NCI-H2107 (cell line): ENCODE measurements around the gene GABBR2.
"Not testable (repeated sequence)": the region's sequence is repeated elsewhere in the genome, so short reads cannot be mapped to it uniquely, and the experiment has no call there.

Experiments used
- DNase-seq: peaks from one replicate; lab custom pipeline; 2025; lab: John Stamatoyannopoulos, UW

GABBR2 gene

DNA sequence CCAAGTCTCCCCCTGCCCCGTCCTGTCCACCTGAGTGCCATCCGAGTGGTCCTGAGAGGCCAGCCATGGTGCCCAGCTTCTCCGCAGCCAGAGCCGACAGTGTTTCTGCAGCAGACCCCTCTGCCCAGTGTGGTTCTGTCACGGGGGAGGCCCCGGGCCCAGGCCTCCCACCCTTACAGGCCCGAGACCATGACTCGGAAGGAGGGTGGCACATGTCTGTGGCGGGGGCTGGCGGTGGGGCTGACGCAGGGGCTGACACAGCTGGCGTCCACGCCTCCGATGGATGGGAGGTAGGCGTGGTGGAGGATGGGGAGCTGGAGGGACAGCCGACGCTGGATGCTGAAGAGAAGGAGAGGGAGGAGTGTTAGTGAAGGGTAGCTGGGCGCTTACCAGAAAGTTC lies 418.3 kb downstream of the GABBR2 start:
- DNase-seq, result no peak

DNA sequence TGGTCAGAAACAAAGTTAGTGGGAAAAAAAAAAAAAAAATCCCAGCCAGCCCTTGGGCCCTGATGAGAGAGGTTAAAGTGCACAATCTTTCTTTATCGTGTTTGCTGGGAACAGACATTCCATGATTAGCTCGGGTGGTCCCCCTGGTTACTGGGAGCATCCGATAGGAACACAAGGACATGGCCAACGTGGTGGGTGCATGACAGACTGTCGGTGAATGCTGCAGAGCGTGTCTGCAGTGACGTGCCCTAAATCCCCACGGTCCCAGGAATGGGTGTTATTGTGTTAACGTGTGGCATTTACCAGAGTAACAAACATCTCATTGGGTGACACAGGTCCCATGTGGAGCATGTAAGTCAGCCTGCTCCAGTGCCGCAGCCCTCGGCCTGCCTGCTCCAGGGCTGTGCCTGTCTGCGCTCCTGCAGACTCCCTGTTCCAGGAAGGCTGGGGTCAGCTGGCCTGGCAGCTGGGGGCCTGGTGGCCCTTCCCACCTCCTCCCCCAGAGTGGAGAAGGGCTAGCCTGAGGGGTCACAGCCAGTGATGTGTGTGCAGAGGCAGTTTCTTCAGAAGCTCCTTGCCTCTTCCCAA lies 419.0 kb downstream of the GABBR2 start:
- no peak for DNase-seq

- DNase-seq, result no peak
Measured at GRCh38 chr9:98288881-98289280, 419.9 kb downstream of the GABBR2 start.

DNA sequence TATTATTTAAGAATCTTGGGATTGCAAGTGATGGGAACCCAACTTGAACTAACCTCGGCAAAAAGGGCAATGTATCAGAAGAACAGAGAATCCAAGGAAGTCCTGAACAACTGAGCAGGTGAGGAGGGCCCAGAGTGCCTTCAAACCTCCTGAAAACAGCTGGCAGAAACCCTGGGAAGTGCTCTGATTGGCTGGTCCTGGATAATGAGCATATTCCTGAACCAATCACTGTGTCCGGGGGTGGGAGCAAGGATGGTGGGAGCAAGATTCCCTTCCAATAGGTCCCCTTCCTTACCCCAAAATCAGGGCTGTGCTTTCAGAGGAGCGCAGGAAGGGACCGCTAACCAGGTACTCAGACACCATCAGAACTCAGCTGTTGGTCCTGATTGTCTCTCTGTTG lies 421.4 kb downstream of the GABBR2 start:
- no peak for DNase-seq

DNA sequence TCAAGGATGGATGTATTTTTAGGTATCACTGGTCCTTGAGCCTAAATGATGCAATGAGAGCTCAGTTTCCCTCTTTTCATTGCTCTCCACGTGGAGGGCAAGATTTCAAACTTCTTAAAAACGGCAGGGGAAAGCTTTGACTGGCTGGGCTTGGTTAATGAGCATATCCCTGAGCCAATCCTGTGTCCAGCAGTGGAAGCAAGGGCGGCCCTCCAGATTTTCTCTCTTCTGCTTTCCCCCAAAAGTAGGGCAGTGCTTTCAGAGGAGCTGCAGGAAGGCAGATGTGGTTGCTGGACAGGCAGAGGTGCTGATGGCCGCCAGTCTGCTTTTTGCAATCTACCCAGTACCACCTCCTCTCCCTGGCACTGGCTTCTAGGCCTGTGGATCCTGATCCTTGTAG lies 423.3 kb downstream of the GABBR2 start:
- no peak for DNase-seq

DNA sequence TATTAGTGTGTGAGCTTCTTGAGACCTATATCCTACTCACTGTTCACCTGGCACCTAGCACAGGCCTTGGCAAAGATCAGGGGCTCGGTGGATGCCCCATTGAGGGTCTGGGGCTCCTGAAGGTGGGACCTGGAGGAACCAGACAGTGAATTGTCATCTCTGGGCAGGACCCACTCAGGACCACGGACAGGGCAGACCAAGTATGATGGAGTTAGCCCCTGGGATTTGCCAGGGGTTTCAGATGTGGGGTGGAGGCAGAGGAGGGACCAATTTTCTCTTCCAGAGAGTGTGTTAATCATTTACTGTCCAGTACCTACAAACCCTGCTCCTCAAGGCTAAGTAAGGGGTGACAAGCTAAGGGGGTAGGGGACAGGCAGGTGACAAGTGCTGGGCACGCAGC lies 424.0 kb downstream of the GABBR2 start:
- no peak for DNase-seq

DNA sequence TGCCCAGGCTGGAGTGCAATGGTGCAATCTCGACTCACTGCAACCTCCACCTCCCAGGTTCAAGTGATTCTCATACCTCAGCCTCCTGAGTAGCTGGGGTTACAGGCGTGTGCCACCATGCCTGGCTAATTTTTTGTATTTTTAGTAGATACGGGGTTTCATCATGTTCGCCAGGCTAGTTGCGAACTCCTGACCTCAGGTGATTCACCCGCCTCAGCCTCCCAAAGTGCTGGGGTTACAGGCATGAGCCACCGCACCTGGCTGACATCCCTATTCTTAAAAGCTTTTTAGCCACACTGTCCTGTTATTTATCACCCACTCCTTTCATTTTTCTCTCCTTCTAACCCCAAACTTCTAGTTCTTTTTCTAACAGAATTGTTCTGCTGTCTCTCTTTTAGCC lies 425.6 kb downstream of the GABBR2 start:
- not testable (repeated sequence) for DNase-seq

GRCh38 chr9:98281281-98281680 lies 427.5 kb downstream of the GABBR2 start:
- DNase-seq, result no peak

- no peak for DNase-seq
Measured at GRCh38 chr9:98280574-98280973, 428.2 kb downstream of the GABBR2 start.

GRCh38 chr9:98280162-98280561 lies 428.6 kb downstream of the GABBR2 start:
- DNase-seq, result no peak

DNA sequence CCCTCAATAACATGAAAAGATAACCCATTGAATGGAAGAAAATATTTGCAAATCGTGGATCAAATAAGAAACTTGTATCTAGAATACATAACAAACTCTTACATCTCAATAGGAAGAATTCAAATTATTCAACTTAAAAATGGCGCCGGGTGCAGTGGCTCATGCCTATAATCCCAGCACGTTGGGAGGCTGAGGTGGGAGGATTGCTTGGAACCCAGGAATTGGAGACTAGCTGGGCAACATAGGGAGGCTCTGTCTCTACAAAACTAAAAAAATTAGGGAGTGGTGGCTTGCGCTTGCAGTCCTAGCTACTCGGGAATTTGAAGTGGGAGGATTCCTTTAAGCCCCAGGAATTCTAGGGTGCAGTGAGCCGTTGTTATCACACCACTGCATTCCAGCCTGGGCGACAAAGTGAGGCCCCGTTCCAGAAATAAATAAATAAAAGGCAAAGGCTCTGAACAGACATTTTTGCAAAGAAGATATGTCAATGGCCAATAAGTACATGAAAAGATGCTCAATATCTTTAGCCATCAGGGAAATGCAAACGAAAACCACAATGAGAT lies 431.7 kb downstream of the GABBR2 start:
- no peak for DNase-seq

DNA sequence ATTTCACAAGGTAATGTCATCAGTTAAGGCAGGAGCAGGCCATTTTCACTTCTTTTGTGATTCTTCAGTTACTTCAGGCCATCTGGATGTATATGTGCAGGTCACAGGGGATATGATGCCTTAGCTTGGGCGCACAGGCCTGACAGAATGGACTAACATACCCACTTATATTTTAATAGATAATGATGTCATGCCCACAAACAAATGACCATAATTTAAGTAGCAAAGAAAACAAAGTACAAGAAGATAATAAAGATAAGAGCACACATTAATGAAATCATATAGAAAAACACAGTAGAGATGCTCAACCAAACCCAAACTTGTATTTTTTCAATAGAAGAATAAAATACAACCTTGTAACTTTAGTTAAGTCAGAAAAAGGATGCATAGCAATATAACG lies 433.6 kb downstream of the GABBR2 start:
- DNase-seq, result no peak

DNA sequence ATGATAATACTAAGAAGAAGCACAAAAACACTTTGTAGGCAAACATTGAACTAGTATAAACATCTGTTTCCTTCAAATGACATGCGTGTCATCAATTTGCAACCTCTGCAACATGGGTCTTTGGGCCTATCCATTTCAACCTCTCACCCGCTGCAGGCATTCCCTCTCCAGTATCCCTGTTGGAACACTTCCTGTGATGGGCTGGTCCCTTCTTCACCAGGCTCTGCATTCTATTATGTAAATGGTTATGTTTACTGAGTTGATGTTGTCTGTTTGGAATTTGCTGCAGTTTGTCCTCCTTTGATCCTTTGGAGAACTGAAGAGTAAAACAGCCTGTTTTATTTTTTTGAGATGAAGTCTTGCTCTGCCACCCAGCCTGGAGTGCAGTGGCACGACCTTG lies 436.7 kb downstream of the GABBR2 start:
- DNase-seq, result no peak

GRCh38 chr9:98271479-98271878 lies 437.3 kb downstream of the GABBR2 start:
- no peak for DNase-seq

DNA sequence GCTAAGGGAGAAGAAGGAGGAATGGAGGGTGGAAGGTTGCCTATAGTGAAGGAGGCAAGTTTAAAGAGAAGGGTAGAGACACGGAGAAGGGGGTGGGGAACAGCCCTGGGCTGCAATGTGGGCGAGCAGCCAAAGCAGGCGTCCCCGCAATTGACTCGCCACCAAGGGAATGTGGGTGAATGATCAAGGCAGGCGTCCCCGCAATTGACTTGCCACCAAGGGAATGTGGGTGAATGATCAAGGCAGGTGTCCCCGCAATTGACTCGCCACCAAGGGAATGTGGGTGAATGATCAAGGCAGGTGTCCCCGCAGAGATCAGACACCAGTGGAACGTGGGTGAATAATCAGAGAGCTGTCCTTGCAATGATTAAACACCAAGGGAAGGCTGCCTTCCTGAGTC lies 438.5 kb downstream of the GABBR2 start:
- DNase-seq, result not testable (repeated sequence)

DNA sequence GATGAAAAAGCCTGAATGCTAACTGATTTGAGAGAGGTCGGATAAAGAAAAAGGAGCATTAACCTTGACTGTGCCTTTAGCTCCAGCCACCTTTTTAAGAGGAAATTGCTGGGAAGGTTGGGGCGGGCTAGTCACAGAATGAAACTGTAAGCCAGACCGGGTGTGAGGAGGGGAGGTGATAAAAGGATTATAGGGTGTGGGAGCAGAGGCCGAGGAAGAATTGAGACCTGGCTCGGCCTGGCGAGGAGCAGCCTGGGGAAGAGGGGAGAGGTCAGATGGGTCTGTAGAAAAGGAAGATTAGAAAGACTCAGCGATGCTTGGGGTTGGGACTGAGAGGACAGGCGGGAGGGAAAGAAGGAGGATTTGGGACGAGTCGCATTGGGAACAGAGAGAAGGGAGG lies 439.1 kb downstream of the GABBR2 start:
- DNase-seq, result not testable (repeated sequence)

DNA sequence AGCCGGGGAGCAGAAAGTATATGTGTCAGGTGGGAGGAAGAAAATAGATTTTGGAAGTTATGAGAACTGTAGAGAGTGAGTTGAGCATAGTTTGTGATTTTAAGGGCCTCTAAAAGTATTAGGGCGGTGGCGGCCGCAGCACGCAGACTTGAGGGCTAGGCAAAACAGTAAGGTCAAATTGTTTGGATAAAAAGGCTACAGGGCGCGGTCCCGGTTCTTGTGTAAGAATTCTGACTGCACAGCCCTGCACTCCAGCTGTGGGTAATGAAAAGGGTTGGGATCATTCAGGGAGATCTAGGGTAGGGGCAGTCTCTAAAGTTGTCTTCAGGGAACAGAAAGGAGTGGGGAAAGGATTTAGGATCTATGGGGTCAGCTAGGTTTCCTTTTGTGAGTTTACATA lies 441.2 kb downstream of the GABBR2 start:
- DNase-seq, result not testable (repeated sequence)

DNA sequence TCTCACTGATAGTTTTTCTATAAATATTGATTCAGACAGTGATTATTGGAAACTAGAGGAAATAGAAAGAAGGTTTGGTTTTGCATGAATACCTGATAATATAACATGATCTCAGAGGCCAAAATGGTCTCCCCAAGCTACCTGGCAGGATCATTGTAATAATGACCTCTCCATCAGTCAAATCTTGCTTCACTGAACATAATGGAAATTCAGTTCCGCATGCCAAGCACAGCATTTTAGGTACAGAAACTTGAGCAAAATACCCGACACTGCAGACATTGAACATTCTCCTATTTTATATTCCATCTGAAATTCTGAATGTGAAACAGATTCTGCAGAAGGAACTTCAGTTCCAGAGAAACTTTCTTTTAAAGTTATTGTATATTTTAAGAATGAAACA lies 444.2 kb downstream of the GABBR2 start:
- no peak for DNase-seq

GRCh38 chr9:98263482-98264357 lies 445.0 kb downstream of the GABBR2 start:
- DNase-seq, result peak; percentile 66

- DNase-seq, result no peak
Measured at GRCh38 chr9:98263080-98263479, 445.7 kb downstream of the GABBR2 start.

DNA sequence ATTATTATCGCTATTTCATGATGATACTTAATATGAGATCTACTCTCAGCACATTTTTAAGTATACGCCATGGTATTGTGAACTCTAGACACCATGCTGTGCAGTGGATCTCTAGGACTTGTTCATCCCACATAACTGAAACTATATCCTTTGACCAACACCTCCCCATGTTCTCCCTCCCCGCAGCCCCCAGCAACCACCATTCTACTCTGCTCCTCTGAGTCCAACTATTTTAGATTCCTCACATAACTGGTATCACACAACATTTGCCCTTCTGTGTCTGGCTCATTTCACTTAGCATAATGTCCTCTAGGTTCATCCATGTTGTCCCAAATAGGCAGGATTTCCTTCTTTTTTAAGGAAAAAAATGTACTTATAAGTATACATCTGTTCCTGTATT lies 446.7 kb downstream of the GABBR2 start:
- DNase-seq, result no peak

DNA sequence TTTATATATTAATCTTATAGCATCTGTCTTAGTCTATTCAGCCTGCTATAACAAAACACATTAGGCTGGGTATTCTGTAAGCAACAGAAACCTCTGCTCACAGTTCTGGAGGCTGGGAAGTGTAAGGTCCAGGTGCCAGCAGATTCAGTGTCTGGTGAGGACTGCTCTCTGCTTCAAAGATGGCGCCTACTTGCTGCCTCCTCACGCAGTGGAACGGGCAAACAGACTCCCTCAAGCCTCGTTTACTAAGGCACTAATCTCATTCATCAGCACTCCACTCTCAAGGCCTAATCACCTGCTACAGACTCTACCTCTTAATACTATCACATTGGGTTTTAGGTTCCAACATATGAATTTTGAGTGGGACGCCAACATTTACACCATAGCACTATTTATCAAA lies 448.1 kb downstream of the GABBR2 start:
- no peak for DNase-seq

DNA sequence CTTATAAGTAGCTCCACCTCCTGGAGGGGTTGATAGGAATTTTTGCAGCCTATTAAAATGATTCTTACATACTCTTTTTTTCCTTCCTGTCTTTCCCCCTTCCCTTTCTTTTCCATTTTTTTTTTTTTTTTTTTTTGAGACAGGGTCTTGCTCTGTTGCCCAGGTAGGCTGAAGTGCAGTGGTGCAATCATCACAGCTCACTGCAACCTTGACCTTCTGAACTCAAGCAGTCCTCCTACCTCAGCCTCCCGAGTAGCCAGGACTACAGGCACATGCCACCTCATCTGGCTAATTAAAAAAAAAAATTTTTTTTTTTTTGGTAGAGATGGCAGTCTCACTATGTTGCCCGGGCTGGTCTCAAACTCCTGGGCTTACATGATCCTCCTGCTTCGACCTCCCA lies 448.9 kb downstream of the GABBR2 start:
- no peak for DNase-seq
